Cardiac muscle cell (in vitro differentiated cells and primary cell): Measurements from ENCODE around the gene PSMA5. TPM values are rescaled to one million over a fixed set of nuclear protein-coding genes. Genes with fewer than 3 reads are reported as not detected.

Source experiments
- DNase-seq, 2 donors: peaks; one replicate each; pipeline versions ENCODE4 v3.0.0 to v3.0.0-alpha.2; 2010 to 2017; ENCODE audit warnings: low read depth in 1 of 2, low spot score in 1 of 2
- H3K27ac ChIP-seq: fragments of 200-600 bp; sonication (generic); 2 replicates; pipeline ENCODE4 v1.5.1; 2016
- H3K27me3 ChIP-seq: fragments of 200-600 bp; sonication (generic); 2 replicates; pipeline ENCODE4 v1.6.0; 2016; ENCODE audit warnings: control low read depth
- H3K36me3 ChIP-seq: fragments of 200-600 bp; sonication (generic); 2 replicates; pipeline ENCODE4 v1.5.1; 2016; ENCODE audit warnings: control low read depth
- H3K4me1 ChIP-seq: fragments of 200-600 bp; sonication (generic); 2 replicates; pipeline ENCODE4 v1.8.1; 2017; ENCODE audit warnings: low read depth, mild to moderate bottlenecking, mixed run types
- H3K4me3 ChIP-seq: fragments of 200-600 bp; sonication (generic); 2 replicates; pipeline ENCODE4 v1.5.1; 2016; ENCODE audit warnings: mild to moderate bottlenecking
- H3K9me3 ChIP-seq: fragments of 200-600 bp; sonication (generic); 2 replicates; pipeline ENCODE4 v1.5.1; 2017; ENCODE audit warnings: low read depth, mild to moderate bottlenecking, control low read depth
- polyA plus RNA-seq: library from polyadenylated mRNA; unstranded; fragments of >200 nt; fragmentation: Nextera tagmentation; extraction: Ambion mirVana; gene quantifications from 2 replicates; pipeline ENCODE4 v1.2.1, GENCODE V29; 2016
- total RNA-seq: library from RNA; depleted of rRNA; stranded (reverse); fragments of >200 nt; gene quantifications from 2 replicates; pipeline ENCODE4 v1.2.3, GENCODE V29; 2016
- TF ChIP-seq, protein P1 (sequence below): IDR thresholded peaks from 2 replicates; pipeline ENCODE4 v1.5.1; 2012; ENCODE audit warnings: low read depth, mild to moderate bottlenecking, low read length

Gene PSMA5
- total and polyA plus RNA-seq, 2 experiments from 2014 or later, result 24.8 to 103 TPM

DNA sequence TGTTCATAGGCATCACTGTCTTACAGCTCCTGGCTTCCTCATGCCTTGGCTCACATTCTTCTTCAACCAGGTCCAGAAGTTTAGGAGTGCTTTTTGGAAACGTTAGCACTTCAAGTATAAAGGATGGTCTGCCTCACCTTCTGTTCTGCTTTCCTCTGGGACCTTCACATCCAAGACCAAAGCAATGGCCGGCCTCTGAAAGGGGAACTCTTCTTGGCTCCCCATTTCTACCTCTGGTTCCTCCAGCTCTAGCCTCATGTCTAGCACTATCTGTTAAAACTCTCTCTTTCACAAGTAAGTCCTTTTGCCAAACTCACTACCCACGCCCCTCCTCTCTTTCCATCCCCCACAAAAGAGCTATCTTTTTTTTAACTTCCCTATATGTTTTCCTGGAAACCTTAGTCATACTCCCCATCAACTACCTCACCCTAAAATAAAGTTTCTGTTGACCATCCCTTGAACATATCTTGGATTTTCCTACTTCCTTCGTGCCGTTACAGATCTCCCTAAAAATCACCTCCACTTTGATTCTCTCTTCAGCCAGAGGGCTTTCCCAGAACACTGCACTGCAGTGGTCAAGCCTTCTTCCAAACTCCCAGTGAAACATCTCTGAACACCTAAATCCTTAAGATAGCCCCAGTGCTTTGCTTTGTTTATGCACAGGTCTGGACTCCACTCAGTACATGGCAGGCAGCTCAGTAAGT, 36.5 kb downstream of the PSMA5 start:
- Histone ChIP-seq H3K27me3 (no peaks in the 10 kb centered on the region), H3K36me3 (no peaks in the 10 kb centered on the region), H3K4me1 (peaks cover 56% of the 10 kb centered on the region), H3K27ac (peak overlapping the region; percentile 91), H3K9me3 (no peaks in the 10 kb centered on the region), H3K4me3 (no peak overlapping the region)
- TF ChIP-seq, protein P1, sequence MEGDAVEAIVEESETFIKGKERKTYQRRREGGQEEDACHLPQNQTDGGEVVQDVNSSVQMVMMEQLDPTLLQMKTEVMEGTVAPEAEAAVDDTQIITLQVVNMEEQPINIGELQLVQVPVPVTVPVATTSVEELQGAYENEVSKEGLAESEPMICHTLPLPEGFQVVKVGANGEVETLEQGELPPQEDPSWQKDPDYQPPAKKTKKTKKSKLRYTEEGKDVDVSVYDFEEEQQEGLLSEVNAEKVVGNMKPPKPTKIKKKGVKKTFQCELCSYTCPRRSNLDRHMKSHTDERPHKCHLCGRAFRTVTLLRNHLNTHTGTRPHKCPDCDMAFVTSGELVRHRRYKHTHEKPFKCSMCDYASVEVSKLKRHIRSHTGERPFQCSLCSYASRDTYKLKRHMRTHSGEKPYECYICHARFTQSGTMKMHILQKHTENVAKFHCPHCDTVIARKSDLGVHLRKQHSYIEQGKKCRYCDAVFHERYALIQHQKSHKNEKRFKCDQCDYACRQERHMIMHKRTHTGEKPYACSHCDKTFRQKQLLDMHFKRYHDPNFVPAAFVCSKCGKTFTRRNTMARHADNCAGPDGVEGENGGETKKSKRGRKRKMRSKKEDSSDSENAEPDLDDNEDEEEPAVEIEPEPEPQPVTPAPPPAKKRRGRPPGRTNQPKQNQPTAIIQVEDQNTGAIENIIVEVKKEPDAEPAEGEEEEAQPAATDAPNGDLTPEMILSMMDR, result no peak
- DNase-seq, result no peak

DNA sequence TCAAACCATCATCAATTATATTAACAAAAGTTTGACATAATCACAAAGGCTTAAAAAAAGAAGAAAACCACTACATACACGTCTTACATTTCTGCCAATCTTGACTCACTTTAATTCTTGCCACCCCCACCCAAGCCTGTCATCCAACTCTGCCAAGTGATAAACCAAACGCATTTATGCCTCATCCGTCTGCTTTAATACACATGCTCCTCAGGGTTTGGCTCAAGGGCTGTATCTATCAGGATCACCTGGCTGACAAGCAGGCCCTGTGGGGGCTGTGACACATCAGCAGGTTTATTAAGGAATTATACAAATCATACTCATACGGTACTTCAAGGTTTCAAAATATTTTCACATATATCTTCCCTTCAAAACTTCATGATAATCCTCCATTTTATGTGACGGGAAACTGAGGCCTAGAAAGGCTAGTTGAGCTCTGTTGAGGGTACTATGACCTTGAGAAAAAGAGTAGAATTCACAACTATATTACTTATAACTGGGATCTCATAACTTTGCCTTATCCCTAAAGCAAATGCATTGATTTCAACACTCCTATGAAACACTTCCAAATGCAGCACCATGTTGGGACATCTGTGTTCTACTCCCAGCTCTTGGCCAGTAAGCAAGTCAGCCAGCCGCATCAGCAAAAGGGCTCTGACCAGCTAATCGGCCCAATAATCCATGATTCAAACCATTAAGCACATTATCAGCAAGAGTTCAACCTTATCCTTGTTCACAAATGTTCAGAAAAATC, 37.2 kb downstream of the PSMA5 start:
- no peak overlapping the region for H3K27ac ChIP-seq
- no peak overlapping the region for H3K4me3 ChIP-seq
- H3K9me3 ChIP-seq, result no peaks in the 10 kb centered on the region
- no peaks in the 10 kb centered on the region for H3K27me3 ChIP-seq
- H3K36me3 ChIP-seq, result no peaks in the 10 kb centered on the region
- H3K4me1 ChIP-seq, result peaks cover 49% of the 10 kb centered on the region
- TF ChIP-seq, protein P1, result no peak
- peak in 1 of 2 donors; percentile 56 for DNase-seq

DNA sequence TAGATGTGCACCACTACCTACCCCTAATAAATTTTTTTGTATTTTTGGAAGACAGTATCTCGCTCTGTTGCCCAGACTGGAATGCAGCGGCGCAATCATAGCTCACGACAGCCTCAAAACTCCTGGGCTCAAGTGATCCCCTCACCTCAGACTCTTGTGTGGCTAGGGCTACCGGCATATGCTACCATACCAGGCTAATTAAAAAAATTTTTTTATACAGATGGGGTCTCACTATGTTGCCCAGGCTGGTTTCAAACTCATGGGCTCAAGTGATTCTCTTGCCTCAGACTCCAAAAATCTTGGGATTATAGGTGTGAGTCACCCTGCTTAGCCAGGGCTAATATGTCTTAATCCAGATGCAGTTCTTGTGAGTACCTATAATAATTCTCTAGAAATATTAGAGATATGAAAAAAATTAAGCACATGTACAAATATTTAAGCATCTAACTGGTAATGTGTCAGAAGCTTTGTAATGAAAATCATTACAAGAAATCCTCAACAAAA, 38.0 kb downstream of the PSMA5 start:
- H3K9me3 ChIP-seq, result no peaks in the 10 kb centered on the region
- H3K27ac ChIP-seq, result no peak overlapping the region
- H3K36me3 ChIP-seq, result no peaks in the 10 kb centered on the region
- peaks cover 41% of the 10 kb centered on the region for H3K4me1 ChIP-seq
- no peak for DNase-seq
- no peaks in the 10 kb centered on the region for H3K27me3 ChIP-seq
- H3K4me3 ChIP-seq, result no peak overlapping the region
- TF ChIP-seq, protein P1, result no peak

DNA sequence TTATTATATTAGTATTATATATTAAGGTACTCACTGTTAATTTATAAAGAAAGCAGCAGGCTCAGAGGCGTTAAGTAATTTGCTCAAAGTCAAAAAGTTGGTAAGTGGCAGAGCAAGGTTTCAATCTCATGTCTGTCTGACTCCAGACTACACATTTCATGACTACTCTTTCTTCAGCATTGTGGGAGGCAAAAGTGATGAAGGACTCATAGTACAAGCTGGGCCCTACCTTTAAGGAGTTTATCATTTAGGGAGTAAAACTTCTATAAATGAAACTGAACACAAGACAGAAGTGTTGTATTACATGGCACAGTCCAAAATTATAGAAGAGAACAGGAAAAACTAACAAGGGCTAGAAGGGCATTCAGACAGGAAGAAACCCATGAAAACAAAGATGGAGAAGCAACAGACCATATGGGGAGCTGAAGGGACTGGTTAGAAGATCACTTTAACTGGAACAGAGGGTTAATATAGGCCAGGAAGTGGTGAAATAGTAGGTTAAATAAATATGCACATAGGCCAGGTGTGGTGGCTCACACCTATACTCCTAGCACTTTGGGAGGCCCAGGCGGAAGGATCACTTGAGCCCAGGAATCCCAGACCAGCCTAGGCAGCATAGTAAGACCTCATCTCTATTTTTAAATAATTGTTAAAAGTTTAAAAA, 40.1 kb downstream of the PSMA5 start:
- Histone ChIP-seq H3K4me1 (peaks cover 28% of the 10 kb centered on the region), H3K27me3 (no peaks in the 10 kb centered on the region), H3K36me3 (no peaks in the 10 kb centered on the region), H3K9me3 (no peaks in the 10 kb centered on the region), H3K27ac (no peak overlapping the region), H3K4me3 (no peak overlapping the region)
- TF ChIP-seq, protein P1, result no peak
- DNase-seq, result no peak

DNA sequence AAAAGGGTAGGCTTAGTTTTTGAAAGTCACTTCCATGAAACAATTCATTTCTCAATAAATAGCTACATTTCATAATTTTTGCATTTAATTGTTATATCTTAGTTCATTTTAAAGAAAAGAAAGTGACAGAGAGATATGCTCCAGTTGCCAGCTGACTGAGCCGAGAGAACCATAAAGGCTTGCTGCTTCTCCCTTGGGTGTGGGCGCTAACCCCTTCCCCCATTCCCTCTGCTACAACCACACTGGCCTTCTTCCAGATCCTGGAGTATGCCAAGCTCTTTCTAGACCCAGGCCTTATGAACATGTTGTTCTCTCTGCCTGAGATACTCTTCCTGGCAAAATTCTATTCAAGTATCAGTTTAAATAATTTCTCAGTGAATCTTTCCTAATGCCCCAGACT, 40.8 kb downstream of the PSMA5 start:
- H3K36me3 ChIP-seq, result no peaks in the 10 kb centered on the region
- H3K4me3 ChIP-seq, result no peak overlapping the region
- H3K27ac ChIP-seq, result no peak overlapping the region
- H3K27me3 ChIP-seq, result no peaks in the 10 kb centered on the region
- peak in 1 of 2 donors; percentile 58 for DNase-seq
- peaks cover 22% of the 10 kb centered on the region for H3K4me1 ChIP-seq
- H3K9me3 ChIP-seq, result no peaks in the 10 kb centered on the region
- TF ChIP-seq, protein P1, result no peak
